Endometrium (tissue), 2 donors: ENCODE data around the gene TFEB.

ENCODE experiments used
- FAIRE-seq: peaks from 2 replicates; lab custom pipeline; 2012; peaks lifted over from hg19 to GRCh38; lab: Jason Lieb, UNC
- donor health status: control.
- donor health status: control.

The TFEB gene

DNA sequence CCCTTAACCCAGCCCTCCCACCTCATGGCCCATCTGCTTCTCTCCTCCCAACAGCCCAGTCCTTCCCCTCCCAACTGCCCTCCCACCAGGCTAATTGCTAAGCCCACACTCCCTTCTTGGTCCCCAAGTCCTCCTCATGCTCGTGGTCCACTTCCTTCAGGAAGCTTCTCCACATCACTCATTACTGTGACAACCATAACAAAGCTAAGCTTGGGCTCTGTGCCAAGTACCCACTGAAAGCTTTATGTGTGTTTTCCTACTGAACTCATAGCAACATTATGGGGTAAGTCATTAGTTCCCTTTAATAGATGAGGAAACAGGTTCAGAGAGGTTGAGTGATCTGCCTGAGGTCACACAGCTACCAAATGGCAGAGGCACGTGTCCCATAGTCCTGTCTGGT is 28.1 kb upstream of the TFEB start:
- no peak for FAIRE-seq

DNA sequence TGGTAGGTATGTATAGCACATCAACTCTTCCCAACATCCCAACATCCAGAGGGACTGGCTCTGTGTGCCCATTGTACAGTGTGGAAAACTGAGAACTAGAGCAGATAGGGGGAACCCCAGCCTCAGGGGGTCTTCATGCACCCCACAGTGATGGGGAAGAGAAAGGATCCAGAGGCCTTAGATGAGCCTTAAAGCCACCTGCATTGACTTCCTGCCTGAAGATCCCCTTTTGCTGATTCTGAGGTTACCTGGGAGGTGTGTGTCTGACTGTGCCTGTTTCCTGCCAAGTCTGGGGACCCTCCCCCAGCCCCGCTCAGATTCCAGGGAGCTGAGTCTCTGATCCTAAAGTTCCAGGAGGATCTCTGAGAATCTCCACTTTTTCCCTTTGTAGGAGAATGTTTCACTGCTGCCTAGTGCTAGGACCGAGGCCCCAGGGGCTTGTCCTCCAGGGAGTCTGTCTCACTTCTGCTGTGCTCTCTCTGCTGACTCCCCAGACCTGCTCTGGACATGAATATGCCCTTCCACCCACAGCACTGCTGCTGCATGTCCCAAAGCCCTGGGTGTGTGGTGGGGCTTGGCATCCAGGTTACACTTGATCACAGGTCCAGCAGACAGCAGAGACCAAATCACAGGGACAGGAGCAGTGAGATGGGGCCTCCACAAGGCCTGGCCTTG is 24.6 kb upstream of the TFEB start:
- no peak for FAIRE-seq

DNA sequence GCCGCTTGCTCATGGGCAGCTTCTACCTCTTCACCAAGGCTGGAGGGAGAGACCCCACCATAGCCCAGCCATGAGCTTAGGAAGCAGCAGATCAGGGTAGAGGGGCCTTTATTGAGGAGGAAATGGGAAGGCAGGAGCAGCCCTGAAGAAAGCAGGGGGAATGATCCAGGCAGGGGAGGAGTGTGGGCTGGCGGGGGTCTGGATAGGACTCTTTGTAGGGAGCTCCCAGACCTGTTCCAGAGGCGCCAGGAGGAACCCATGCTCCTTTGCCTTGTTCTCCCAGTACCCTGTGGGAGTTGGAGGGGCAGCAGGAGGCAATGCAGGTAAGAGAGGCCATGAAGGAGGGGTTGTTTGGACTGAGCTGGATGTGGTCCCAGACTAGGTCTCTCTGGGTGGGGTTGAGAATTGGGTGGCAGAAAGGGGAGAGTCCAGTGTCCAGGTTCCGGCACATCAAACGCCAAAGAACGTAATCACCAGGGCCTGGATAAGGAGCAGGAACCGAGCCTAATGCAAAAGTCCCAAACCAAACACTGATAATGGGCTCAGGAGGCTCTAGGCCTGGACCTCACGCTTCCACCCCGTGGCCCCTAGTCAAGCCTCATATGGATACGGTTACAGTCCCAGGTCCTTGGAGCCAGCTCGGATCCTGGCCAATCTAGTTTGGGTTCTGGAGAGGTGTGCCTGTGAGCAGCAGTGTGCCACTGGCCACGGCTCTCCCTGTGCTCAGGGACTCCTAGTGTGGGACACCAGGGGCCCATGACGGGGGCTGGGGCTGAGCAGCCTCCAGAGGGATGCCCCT is 23.9 kb upstream of the TFEB start:
- FAIRE-seq = no peak

DNA sequence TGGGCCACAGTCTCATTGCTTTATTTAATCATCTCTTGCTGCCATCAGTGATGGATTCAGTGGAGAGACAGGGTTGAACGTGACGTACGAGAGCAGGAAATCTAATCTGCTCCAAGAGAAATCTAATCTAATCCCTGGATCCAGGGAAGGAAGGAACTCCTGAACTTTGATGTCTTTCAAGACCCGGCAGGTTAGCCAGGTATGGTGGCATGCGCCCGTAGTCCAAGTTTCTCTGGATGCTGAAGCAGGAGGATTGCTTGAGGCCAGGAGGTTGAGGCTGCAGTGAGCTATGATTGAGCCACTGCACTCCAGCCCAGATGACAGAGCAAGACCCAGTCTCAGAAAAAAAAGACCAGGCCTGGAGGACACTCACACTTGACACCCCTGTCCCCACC is 23.2 kb upstream of the TFEB start:
- no peak for FAIRE-seq

DNA sequence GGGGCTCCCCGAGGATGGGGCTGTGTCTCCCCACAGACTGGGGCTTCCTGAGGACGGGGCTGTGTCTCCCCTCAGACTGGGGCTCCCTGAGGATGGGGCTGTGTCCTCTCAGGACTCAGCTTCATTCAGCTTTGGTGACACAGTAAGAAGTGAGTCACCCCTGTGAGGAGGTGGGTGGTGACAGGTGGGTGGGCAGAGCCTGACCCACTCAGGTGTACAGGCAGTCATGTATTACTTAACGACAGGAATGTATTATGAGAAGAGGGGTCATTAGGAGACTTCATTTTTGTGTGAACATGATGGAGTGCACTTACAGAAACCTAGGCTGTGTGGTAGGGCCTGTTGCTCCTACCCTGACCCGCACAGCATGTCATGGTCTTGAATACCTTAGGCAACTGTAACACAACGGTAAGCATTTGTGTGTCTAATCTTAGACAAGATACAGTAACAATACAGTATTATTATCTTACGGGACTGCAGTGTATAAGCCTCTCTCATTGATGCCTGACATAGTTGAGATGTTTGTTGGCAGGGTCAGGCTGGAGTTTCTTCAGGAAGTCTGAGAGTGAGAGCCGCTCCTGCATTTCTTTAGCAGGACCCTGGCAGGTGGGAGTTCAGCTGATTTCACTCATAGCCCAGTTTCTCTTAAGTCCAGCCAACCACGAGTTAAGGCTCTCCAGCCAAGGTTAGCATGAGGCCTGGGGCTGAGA is 22.7 kb upstream of the TFEB start:
- FAIRE-seq = no peak

DNA sequence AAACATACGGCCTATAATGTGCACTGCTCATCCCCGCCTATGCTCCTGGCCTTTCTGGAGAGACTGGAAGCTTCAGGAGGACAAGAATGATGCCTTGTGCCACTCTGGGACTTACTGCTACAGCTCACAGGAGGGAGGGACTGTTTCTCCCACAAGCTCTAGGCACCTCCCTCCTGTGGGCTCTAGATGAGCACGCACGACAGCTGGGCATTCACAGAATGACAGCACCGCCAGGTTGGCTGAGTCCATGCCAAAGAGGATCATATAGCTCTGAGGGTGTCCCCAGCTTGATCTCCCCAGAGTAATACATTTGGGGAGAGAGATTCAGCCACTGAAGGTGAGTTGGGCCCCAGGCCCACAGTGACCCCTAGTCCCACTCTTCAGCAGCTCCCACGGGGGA is 21.9 kb upstream of the TFEB start:
- FAIRE-seq = no peak

DNA sequence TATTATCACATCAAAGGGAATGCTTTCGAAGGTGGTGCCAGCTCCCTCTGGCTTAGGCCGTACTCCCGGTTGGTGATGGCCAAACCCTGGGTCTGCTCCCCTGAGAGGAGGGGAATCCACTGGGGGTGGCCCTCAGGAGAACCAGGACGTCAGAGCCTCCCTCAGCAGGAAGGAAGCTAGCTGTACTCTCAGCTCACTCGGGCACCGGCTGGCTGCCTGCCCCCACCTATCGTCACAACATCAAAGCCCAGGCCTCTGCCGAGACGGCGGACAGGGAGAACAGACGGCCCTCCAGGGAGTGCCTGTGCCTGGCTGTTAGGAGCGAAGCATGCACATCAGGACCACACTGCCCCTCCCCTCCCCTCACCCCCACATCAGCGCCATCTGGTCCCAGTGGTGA is 20.9 kb upstream of the TFEB start:
- no peak for FAIRE-seq

DNA sequence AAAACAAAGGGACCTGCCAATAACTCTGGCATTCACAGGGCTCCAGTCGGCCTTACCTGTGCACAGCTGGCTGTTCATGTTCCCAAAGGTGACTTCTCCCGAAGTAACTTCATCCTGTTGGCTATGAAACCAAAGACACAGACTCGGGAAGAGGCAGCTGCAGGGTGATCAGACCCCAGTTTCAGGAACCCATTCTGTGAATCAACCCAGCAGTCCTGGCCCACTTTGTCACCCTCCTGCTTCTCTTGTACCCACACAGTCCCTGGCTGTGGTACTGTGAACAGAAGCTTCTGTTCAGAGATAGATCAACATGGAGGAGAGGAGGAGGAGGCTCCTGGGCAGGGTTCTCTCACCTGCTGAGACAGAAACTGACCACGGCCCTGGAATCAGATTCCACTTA is 20.5 kb upstream of the TFEB start:
- no peak for FAIRE-seq

DNA sequence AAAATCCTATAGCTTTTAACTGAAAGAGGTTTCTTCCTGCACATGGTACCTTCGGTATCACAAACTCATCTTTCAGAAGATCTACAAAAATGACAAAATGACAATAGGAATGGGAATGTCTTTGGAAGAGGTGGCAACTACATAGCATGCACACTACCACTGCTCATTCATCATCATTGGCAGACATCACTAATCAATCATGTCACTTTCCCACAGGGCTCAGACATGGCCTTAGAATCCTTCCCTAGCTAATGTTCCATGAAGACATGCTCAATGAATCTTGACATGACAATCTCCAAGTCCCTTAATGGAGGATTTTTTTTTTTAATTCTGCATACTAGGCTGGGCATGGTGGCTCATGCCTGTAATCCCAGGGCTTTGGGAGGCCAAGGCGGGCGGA is 15.0 kb upstream of the TFEB start:
- FAIRE-seq = no peak

DNA sequence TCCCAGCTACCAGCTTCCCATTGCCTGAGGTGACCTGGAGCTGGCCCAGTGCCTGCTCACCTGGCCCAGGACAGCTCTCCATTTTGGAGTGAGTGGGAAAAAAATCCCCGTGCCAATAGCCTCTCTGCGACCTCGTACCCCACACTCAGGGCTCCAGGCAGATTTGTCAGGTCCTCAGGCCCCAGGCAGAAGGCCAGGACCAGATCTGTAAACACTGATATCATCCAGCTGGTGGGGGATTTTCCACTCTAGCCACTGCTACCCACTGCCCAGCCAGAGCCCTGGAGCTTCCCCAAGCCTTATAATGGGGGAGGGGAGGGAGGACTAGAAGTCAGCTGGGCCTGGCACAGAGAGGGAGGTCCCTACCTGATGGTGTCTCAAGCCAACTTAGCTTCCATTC is 13.1 kb upstream of the TFEB start:
- no peak for FAIRE-seq

DNA sequence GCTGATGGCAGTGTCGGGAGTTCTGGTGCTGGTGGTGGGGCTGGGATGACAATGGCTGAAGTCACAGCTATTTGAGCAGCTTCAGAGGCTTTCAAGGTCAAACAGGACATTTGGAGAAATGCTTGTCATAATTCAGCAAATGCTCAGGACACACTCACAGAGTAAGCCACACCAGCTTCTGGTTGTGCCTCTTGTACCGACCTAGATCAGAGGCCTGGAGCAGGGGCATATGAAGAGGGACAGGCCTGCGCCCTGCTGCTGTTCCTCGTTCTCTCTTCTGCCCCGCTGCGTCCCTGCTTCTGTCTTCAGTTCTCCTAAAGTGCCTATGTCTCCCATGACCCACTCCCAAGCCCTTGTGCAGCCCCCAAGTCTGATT is 12.7 kb upstream of the TFEB start:
- no peak for FAIRE-seq

DNA sequence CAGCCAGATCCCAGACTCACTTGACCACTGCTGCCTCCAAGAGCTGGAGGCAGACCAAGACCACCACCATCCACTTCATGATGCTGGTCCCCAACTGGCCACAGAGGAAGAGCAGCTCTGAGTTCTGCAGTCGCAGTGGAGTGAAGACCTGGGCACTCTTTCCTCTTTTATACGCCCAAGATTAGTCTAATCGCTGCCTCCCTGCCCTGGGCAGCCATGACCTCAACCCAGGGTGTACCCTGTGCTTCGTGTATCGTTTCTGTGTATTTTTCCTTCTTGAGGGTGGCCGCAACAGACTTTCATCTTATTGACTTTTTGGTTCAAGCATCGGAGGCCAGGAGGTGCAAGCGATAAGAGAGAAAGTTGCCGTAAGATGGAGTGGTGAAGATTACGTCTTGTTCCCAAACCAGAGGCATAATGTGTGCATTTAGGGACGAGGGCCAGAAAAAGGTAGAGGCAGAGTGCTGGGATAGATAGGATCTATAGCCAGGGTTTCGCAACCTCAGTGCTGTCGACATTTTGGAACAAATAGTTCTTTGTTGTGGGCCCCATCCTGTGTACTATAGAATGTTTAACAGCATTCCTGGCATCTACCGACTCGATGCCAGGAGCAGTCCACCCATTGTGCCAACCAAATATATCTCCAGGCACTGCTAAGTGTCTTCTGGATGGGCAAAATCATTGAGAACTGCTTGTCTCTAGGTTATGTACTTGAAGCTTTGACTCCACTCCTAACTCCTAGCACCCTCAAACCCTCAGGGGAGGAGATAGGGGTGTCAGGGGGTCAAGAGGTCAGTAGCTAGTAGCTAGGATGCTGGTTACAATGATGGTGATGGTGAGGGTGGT is 12.1 kb upstream of the TFEB start, which contains the start of gene PGC:
Gene PGC (minus strand): TSS at position 142 of the 846 bp plus-strand sequence. CDS start 63 bp downstream, at position 79.
- no peak for FAIRE-seq

DNA sequence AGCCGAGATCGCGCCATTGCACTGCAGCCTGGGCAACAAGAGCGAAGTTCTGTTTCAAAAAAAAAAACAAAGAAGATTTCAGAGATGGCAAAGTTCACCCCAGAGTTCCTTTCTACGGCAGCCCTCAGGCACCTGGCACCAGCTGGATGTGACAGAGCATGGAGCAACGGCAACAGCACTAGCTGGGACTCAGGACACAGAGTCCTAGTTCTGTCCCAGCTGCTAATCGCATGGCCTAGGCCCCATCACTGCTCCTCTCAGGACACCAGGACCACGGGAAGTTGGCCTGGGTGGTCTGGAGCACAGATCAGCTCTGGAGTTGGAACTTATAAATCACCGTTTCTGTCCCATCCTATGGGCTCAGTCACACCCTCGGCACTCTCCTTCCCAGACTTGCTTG is 10.7 kb upstream of the TFEB start:
- FAIRE-seq = no peak

DNA sequence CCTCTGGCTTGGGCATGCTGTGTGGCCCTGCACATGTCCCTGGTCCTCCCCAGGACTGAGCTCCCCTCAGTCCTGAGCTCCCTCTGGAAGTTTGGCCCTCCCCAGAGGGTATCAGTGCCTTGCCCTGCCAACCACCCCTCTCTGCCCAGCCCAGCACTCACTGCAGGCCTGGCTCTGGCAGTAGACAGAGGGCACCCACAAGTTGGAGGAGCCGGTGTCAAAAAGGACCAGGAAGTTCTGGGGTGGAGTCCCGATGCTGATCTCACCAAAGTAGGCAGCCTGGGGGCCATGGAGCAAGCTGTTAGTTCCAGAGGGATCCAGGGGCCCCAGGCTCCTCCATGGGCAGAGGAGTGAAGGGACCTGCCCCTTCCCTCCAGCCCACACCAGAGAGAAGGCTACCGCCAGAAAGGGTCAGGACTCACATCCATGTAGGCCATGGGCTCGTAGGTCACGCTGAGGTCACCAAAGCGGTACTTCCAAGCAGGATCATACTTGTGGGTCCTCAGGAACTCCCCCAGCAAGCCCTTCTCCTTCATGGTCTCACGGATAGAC is 8.9 kb upstream of the TFEB start:
- no peak for FAIRE-seq

DNA sequence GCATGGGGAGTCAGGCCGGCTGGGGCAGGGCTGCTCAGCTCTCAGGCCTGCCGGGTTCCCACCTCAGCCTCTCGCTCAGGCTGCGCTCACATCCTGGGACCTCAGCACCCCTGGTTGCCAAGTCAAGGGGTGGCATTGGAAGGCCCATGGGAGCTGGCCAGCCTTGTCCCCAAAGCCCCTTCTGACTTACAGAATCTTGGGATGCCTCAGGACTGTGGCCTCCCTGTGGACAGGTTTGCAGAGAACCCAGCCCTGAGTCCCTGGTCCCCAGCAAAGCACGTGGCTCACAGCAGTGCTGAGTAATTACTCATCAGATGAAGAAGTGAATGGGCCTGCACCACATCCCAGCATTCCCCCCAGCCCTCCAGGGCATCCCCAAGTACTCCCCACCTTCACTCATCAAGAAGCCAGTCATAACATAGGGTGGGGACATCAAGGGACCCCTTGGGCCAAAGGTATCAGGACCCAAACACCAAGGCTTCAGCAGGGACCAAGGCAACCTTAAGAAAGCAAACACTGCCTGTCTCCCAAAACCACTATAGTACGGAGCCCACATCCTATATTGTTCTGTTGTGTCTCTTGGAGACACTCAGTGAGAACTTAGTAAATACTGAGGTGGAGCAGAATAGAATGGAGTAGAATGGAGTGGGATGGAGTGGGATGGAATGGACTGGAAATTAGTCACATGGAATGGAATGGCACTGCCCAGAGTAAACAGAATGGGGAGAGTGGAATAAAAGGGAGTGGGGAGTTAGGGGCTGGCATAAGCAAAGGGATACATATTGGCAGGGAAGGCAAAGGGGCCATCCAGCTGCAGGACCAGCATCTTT is 8.2 kb upstream of the TFEB start:
- FAIRE-seq = no peak

DNA sequence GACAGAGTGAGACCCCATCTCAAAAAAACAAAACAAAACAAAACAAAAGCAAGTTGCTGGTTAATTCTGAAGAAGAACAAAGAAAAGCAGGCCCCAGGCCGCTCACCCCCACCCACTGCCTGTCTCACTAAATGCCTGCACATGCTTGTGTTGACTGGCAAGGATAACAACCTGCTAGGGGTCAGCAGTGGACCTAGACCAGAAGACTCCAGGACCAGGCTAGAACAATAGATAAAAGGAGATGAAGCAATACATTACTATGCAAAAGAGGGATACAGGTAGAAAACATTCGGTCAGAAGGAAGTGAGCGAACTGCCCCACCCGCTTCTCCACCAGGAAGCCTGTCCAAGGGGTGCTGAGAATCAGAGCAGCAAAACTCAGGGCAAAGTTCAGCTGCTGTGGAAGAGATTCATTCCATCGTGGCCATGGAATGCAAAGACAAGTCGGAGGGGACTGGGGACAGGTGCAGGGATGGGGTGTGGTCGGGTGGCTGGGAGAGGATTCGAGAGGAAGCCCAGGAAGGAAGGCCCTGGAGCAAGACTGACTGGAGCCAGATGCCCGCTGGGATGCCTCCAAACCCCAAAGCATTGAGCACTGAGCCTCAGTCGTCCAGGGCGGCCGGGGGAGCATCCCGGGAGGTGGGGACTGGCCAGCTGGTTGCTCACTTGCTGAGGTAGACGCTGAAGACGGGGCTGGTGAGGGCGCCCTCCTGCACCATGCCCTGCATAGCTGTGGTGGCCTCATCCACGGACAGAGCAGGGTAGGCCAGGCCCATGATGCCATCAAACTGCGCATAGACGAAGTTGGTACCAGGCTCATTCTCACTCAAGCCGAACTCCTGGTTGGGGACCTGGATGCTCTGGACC is 6.5 kb upstream of the TFEB start:
- FAIRE-seq = no peak

DNA sequence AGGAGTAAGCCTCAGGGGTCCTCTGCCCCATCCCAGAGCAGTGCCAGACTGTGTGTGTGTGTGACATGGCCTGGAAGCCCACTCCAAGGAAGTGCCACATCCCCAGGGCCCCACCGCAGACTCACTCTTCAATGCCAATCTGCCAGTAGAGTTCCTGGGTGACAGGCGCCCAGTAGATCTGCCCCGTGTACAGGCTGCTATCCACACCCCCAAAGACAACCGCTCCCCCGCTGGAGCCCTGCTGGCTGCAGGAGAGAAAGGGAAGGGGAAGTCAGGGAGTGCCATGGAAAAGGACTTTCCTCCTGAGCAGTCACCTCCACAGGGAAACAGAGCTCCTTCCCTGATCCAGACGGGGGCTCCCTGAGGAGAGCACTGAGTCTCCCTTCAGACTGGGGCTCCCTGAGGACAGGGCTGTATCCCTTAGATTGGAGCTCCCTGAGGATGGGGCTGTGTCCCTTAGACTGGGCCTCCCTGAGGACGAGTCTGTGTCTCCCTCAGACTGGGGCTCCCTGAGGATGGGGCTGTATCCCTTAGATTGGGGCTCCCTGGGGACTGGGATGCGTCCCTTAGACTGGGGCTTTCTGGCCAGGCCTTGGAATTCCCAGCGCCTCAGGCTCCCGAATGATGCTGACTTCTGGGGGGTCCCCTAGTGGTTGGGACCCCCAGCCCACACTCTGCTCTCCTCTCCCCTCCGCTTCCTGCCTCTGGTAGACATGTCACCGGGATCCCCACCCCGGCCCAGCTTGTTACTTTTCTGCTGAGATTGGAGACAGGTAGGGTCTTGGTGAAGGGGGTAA is 5.2 kb upstream of the TFEB start:
- no peak for FAIRE-seq

DNA sequence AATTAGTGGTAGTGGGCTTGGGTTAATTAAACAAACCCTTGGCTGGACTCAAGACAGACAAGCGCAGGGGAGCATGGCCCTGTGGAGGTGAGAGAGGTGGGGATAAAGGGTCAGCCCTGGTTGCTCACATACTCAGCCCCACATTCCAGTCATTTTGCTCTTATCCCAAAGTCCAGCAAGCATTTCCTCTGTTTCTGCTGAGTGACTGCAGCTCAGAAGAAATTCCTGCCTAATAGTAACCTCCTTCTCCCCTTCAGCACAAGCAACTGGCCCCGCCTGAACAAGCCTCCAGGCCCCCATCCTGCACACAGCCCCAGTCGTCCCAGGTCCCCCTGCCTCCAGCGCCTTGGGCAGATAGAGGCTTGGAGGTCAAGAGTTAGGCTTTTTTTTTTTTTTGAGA is 3.6 kb upstream of the TFEB start:
- FAIRE-seq = no peak

DNA sequence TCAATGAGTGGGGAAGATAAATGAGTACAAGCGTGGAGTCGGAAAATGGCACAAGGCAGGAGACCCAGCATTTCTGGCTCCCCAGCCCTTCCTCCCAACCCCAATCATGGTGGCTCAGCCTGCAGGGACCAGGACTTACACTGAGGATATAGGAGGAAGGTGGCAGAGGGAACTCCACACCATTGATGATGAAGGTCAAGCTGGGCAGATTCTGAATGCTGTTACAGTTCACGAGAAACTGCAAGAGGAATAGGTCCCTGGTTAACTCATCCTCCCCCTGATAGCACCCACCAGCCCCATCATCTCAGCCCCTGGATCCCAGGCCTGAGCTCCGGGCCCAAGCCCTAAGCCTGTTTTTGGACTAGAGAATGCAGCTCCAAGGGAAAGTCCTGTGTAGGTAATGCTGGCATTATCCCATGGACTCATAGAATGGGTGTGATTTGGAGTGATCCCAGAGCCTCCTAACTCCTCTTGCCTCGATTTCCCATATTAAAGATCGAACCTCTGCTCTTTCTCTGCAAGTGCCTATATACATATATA is 2.3 kb upstream of the TFEB start:
- no peak for FAIRE-seq
